ENCODE results near the gene GSTA2. TPM values are rescaled to one million over a fixed set of nuclear protein-coding genes. Genes with fewer than 3 reads are reported as not detected.
"Not testable (repeated sequence)": the region's sequence is repeated elsewhere in the genome, so short reads cannot be mapped to it uniquely, and the experiment has no call there.

Gene GSTA2
- not detected for total RNA-seq
- not detected for polyA plus RNA-seq

GRCh38 chr6:52763322-52763916 lies at the start of gene GSTA2:
Gene GSTA2, minus strand, starts transcription at chr6:52763475. Its CDS starts 5,528 bp downstream, at chr6:52757947.
- H3K4me3 Mint-ChIP-seq; H3K27me3 ChIP-seq (ENCODE audit: insufficient read depth, low read length, poor library complexity, severe bottlenecking); H3K27ac ChIP-seq (ENCODE audit: low read depth, low read length); H3K36me3 Mint-ChIP-seq; POLR2A ChIA-PET; H3K9me3 ChIP-seq (ENCODE audit: low read length); H3K27ac Mint-ChIP-seq; DNase-seq; H3K4me1 Mint-ChIP-seq; CTCF ChIA-PET; H3K36me3 ChIP-seq (ENCODE audit: insufficient read depth, low read length); H3K4me3 ChIP-seq (ENCODE audit: low read length); H3K9me3 Mint-ChIP-seq; H3K4me1 ChIP-seq (ENCODE audit: insufficient read depth, low read length): not testable (repeated sequence)
- H3K27me3 Mint-ChIP-seq = peaks cover 12 to 32% of the 10 kb centered on the region in 2 donors

- H3K27me3 ChIP-seq (ENCODE audit: insufficient read depth, low read length, poor library complexity, severe bottlenecking); CTCF ChIA-PET; H3K9me3 Mint-ChIP-seq; H3K9me3 ChIP-seq (ENCODE audit: low read length); H3K4me1 Mint-ChIP-seq; DNase-seq; H3K4me3 ChIP-seq (ENCODE audit: low read length); H3K4me3 Mint-ChIP-seq; H3K4me1 ChIP-seq (ENCODE audit: insufficient read depth, low read length); H3K27ac Mint-ChIP-seq; H3K36me3 ChIP-seq (ENCODE audit: insufficient read depth, low read length); POLR2A ChIA-PET; H3K27ac ChIP-seq (ENCODE audit: low read depth, low read length); H3K36me3 Mint-ChIP-seq: not testable (repeated sequence)
- peaks cover 7 to 51% of the 10 kb centered on the region in 2 donors for H3K27me3 Mint-ChIP-seq
These were observed 46.5 kb upstream of the GSTA2 start for GRCh38 chr6:52809777-52810176.

GRCh38 chr6:52808660-52809059 lies 45.4 kb upstream of the GSTA2 start:
- H3K27ac ChIP-seq (ENCODE audit: low read depth, low read length) = no peak overlapping the region
- POLR2A ChIA-PET = no interaction called here
- no peak overlapping the region for H3K4me3 ChIP-seq (ENCODE audit: low read length)
- H3K9me3 ChIP-seq (ENCODE audit: low read length) = no peaks in the 10 kb centered on the region
- DNase-seq = no peak
- no peaks in the 10 kb centered on the region for H3K36me3 ChIP-seq (ENCODE audit: insufficient read depth, low read length)
- CTCF ChIA-PET = no interaction called here
- no peaks in the 10 kb centered on the region for H3K36me3 Mint-ChIP-seq
- H3K4me1 Mint-ChIP-seq = no peaks in the 10 kb centered on the region
- peak overlapping the region in 1 of 8 donors; percentile 26 for H3K27ac Mint-ChIP-seq
- H3K9me3 Mint-ChIP-seq = no peaks in the 10 kb centered on the region
- H3K4me3 Mint-ChIP-seq = no peak overlapping the region
- no peaks in the 10 kb centered on the region for H3K4me1 ChIP-seq (ENCODE audit: insufficient read depth, low read length)
- H3K27me3 ChIP-seq (ENCODE audit: insufficient read depth, low read length, poor library complexity, severe bottlenecking) = no peaks in the 10 kb centered on the region
- H3K27me3 Mint-ChIP-seq = peaks cover 10 to 59% of the 10 kb centered on the region in 2 donors

DNA sequence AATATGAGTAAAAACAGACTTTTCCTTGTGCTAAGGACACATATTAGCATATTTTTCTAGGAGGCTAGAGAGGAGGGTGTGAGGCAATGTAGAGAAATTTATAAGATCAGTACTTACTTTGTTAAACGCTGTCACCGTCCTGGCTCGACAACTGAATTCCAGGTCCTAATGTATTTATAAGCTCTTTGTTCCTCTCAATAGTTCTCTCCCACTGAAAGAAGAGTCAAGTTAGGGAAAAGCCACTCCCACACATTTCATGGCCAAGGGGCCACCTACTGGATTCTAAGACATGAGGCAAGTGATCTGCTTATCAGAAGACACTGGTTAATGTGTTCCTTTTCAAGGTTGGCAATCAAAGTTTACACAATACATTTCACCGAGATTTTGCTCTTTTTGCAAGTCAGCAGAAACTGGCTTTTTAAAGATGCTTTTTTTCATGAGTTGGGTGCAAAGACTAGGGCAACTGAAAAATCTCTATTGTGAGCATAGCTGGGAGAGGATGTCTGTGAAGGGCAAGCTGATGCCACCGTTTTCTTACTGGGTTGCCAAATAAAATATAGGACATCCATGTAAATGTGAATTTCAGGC lies 40.5 kb upstream of the GSTA2 start, which contains the start of gene GSTA1:
Gene GSTA1, minus strand, starts transcription at position 149 of the 588 bp plus-strand sequence. CDS start 4,549 bp downstream, outside the sequence.
- H3K36me3 ChIP-seq (ENCODE audit: insufficient read depth, low read length); H3K4me3 Mint-ChIP-seq; H3K27ac Mint-ChIP-seq; H3K4me3 ChIP-seq (ENCODE audit: low read length); H3K9me3 ChIP-seq (ENCODE audit: low read length); POLR2A ChIA-PET; H3K27ac ChIP-seq (ENCODE audit: low read depth, low read length); DNase-seq; H3K9me3 Mint-ChIP-seq; H3K27me3 ChIP-seq (ENCODE audit: insufficient read depth, low read length, poor library complexity, severe bottlenecking); H3K36me3 Mint-ChIP-seq; H3K4me1 Mint-ChIP-seq; H3K4me1 ChIP-seq (ENCODE audit: insufficient read depth, low read length): not testable (repeated sequence)
- CTCF ChIA-PET = interaction anchor here (0.8 kb wide), 1 partner anchor 551 kb away, joined by 3 read pairs; no protein-coding TSS in a partner anchor
- H3K27me3 Mint-ChIP-seq = peaks cover 21 to 55% of the 10 kb centered on the region in 2 donors

DNA sequence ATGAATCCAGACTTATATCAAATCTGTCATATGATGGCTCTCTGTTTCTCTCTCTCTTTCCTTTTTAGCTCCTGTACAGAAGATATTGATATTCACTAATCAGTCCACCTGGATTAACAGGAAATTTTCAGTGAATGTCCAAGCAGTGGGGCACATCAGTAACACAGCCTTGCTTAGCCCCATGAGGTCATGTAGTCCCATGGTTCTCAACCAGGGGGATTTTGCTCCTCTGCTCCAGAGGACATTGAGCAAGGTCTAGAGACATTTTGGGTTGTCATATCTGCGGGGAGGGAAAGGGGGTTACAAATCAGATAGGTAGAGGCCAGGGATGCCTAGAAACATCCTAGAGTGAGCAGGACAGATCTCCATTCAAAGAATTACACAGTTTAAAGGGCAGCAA lies 39.5 kb upstream of the GSTA2 start:
- H3K4me1 Mint-ChIP-seq = no peaks in the 10 kb centered on the region
- Histone ChIP-seq H3K9me3 (ENCODE audit: low read length) (no peaks in the 10 kb centered on the region), H3K4me3 (ENCODE audit: low read length) (no peak overlapping the region), H3K27ac (ENCODE audit: low read depth, low read length) (no peak overlapping the region), H3K36me3 (ENCODE audit: insufficient read depth, low read length) (no peaks in the 10 kb centered on the region), H3K4me1 (ENCODE audit: insufficient read depth, low read length) (no peaks in the 10 kb centered on the region), H3K27me3 (ENCODE audit: insufficient read depth, low read length, poor library complexity, severe bottlenecking) (no peaks in the 10 kb centered on the region)
- H3K27ac Mint-ChIP-seq = no peak overlapping the region
- H3K4me3 Mint-ChIP-seq = no peak overlapping the region
- POLR2A ChIA-PET = no interaction called here
- CTCF ChIA-PET = interaction anchor here (1.2 kb wide), 1 partner anchor 13 kb away, joined by 5 read pairs; no protein-coding TSS in a partner anchor
- H3K36me3 Mint-ChIP-seq = no peaks in the 10 kb centered on the region
- DNase-seq = no peak
- no peaks in the 10 kb centered on the region for H3K9me3 Mint-ChIP-seq
- H3K27me3 Mint-ChIP-seq = peaks cover 19 to 51% of the 10 kb centered on the region in 2 donors

DNA sequence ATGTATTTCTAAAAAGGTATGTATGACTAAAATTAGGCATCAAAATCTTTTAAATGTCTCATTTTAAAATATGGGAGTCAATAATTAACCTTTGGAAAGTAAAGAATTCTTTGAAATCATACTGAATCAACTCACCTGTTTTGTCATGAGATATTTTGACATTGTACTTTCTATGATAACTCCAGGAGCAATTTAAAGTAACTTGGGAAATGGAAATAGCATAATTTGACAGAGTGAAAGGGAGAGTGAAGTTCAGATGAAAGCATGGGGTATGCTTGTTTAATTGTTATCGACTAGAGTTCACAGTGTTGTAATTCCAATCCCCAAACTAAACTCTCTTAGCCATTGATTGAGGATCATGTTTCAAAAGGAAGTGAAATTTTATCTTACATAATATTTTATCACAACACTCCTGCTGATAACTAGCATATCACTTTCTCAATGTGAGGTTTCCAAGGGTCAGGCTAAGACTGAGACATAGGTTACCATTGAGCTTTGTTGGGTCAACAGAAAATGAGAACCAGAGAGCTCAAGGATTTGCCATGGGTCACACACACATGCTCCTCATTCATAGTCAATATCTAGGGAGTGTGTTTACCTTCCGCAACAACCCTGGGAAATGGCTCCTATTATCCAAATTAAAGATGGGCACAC lies 38.0 kb upstream of the GSTA2 start:
- H3K4me1 Mint-ChIP-seq = no peaks in the 10 kb centered on the region
- no peak overlapping the region for H3K4me3 ChIP-seq (ENCODE audit: low read length)
- POLR2A ChIA-PET = no interaction called here

DNA sequence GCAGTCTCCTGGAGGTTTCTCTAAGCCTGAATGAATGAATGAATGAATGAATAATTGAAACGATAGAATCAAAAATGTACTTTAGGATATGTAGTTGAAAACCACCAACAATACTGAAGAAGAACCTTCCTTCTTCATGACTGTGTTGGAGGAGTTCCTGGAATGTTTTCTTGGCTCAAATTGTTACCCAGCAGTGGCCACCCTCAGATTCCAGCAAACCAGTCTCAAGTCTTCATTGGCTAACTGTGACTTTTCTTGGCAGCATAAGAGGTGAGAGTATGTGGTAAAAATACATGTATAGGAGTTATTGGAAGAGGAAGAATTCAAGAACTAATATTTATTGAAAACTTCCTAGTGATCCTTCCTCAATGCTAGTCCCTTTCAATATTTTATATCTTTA lies 36.0 kb upstream of the GSTA2 start:
- H3K4me3 ChIP-seq (ENCODE audit: low read length); H3K27me3 ChIP-seq (ENCODE audit: insufficient read depth, low read length, poor library complexity, severe bottlenecking); H3K27ac ChIP-seq (ENCODE audit: low read depth, low read length); H3K4me3 Mint-ChIP-seq; H3K9me3 Mint-ChIP-seq; H3K9me3 ChIP-seq (ENCODE audit: low read length); H3K36me3 Mint-ChIP-seq; H3K36me3 ChIP-seq (ENCODE audit: insufficient read depth, low read length); DNase-seq; POLR2A ChIA-PET; H3K27ac Mint-ChIP-seq; H3K4me1 Mint-ChIP-seq; H3K4me1 ChIP-seq (ENCODE audit: insufficient read depth, low read length); CTCF ChIA-PET: not testable (repeated sequence)
- H3K27me3 Mint-ChIP-seq = peaks cover 23 to 56% of the 10 kb centered on the region in 2 donors

More for the DNA sequence above, 38.0 kb upstream of the GSTA2 start:
- Histone ChIP-seq H3K9me3 (ENCODE audit: low read length) (no peaks in the 10 kb centered on the region), H3K27ac (ENCODE audit: low read depth, low read length) (no peak overlapping the region), H3K4me1 (ENCODE audit: insufficient read depth, low read length) (no peaks in the 10 kb centered on the region), H3K27me3 (ENCODE audit: insufficient read depth, low read length, poor library complexity, severe bottlenecking) (no peaks in the 10 kb centered on the region), H3K36me3 (ENCODE audit: insufficient read depth, low read length) (no peaks in the 10 kb centered on the region)
- Mint-ChIP-seq H3K27me3 (peaks cover 22 to 57% of the 10 kb centered on the region in 2 donors), H3K4me3 (no peak overlapping the region), H3K9me3 (no peaks in the 10 kb centered on the region), H3K27ac (no peak overlapping the region), H3K36me3 (no peaks in the 10 kb centered on the region)
- DNase-seq = no peak
- CTCF ChIA-PET = no interaction called here

DNA sequence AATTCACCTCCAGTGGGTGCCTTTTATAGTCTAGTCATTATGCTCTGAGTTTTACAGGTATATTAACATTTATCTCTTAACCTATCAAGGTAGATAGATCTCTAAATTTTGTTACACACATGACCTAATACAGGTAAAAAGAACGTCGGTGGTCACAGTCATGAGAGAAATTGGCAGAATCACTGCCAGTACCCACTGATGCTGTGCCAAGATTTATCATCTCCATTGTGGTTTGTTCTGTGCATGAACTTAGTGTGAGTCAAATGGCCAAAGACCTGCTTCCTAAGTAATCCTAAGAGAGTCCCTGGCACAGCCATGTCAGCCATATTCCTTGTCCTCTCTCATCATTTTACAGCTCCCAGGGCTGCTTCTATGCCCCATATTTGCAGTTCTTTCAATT lies 31.1 kb upstream of the GSTA2 start:
- CTCF ChIA-PET; H3K4me1 ChIP-seq (ENCODE audit: insufficient read depth, low read length); H3K27ac Mint-ChIP-seq; H3K4me1 Mint-ChIP-seq; DNase-seq; H3K27ac ChIP-seq (ENCODE audit: low read depth, low read length); H3K27me3 ChIP-seq (ENCODE audit: insufficient read depth, low read length, poor library complexity, severe bottlenecking); H3K4me3 Mint-ChIP-seq; POLR2A ChIA-PET; H3K36me3 Mint-ChIP-seq; H3K4me3 ChIP-seq (ENCODE audit: low read length); H3K36me3 ChIP-seq (ENCODE audit: insufficient read depth, low read length); H3K9me3 ChIP-seq (ENCODE audit: low read length); H3K9me3 Mint-ChIP-seq: not testable (repeated sequence)
- H3K27me3 Mint-ChIP-seq = peaks cover 17 to 48% of the 10 kb centered on the region in 2 donors

All from CD8-positive, alpha-beta memory T cell (primary cell).